ENCODE results near the gene OR13D1.

DNA sequence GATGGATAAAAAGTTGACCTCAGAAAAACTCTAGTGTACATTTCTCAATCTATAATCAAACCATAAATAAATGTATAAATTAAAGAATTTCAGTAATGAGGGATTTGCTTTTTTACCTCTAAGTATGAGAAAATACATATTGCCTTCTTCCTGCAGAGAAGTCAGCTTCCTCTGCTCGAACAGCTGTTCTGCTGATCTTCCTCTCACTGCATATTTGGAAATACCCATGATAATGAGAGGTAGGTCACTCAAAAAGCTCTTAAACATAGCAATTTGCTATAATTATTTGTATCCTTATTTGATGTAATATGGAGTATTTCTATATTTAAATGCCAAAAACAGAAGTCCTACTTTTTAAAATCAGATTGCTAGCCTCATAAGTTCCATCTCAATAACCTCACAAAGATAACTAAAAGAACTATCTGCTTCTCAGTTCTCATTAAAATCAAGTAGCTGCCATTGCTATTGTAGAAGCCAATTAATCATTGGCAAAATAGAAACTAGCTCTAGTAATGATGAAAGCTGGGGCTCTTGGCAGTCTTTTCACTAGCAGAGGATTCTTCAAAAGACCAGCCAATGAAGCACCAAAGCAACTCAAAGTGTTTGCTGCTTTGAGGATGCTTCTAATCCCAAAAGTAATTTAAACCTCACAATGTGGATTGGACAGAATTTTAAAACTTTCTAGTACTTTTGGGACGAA is 35.7 kb upstream of the OR13D1 start:
- TF ChIP-seq CTCF (IDR thresholded peaks at IDR 0.05) (no peak), POLR2A (IDR thresholded peaks at IDR 0.05) (no peak)
